ENCODE data around the gene CRACDL.

Gene CRACDL

GRCh38 chr2:98803405-98804264, 132.4 kb downstream of the CRACDL start:
- no peak overlapping the region for H3K27ac ChIP-seq
- TF ChIP-seq ZFX (IDR thresholded peaks at IDR 0.05; ENCODE audit: borderline replicate concordance) = no peak
- no peak for TF ChIP-seq CTCF (IDR thresholded peaks at IDR 0.05)

GRCh38 chr2:98802344-98802743, 133.7 kb downstream of the CRACDL start:
- TF ChIP-seq CTCF (IDR thresholded peaks at IDR 0.05) = no peak
- no peak for TF ChIP-seq ZFX (IDR thresholded peaks at IDR 0.05; ENCODE audit: borderline replicate concordance)
- no peak overlapping the region for H3K27ac ChIP-seq

GRCh38 chr2:98801921-98802321, 134.1 kb downstream of the CRACDL start:
- no peak overlapping the region for H3K27ac ChIP-seq
- no peak for TF ChIP-seq CTCF (IDR thresholded peaks at IDR 0.05)
- no peak for TF ChIP-seq ZFX (IDR thresholded peaks at IDR 0.05; ENCODE audit: borderline replicate concordance)

GRCh38 chr2:98801286-98801685, 134.7 kb downstream of the CRACDL start:
- H3K27ac ChIP-seq = no peak overlapping the region
- TF ChIP-seq CTCF (IDR thresholded peaks at IDR 0.05) (no peak), ZFX (IDR thresholded peaks at IDR 0.05; ENCODE audit: borderline replicate concordance) (no peak)

GRCh38 chr2:98800330-98801064, 135.5 kb downstream of the CRACDL start:
- TF ChIP-seq CTCF (IDR thresholded peaks at IDR 0.05) = no peak
- no peak for TF ChIP-seq ZFX (IDR thresholded peaks at IDR 0.05; ENCODE audit: borderline replicate concordance)
- H3K27ac ChIP-seq = no peak overlapping the region

- no peak overlapping the region for H3K27ac ChIP-seq
- TF ChIP-seq CTCF (IDR thresholded peaks at IDR 0.05) (no peak), ZFX (IDR thresholded peaks at IDR 0.05; ENCODE audit: borderline replicate concordance) (no peak)
Measured at GRCh38 chr2:98799375-98800329, 136.4 kb downstream of the CRACDL start.
